ENCODE results near the gene ASXL3.

ASXL3 gene

DNA sequence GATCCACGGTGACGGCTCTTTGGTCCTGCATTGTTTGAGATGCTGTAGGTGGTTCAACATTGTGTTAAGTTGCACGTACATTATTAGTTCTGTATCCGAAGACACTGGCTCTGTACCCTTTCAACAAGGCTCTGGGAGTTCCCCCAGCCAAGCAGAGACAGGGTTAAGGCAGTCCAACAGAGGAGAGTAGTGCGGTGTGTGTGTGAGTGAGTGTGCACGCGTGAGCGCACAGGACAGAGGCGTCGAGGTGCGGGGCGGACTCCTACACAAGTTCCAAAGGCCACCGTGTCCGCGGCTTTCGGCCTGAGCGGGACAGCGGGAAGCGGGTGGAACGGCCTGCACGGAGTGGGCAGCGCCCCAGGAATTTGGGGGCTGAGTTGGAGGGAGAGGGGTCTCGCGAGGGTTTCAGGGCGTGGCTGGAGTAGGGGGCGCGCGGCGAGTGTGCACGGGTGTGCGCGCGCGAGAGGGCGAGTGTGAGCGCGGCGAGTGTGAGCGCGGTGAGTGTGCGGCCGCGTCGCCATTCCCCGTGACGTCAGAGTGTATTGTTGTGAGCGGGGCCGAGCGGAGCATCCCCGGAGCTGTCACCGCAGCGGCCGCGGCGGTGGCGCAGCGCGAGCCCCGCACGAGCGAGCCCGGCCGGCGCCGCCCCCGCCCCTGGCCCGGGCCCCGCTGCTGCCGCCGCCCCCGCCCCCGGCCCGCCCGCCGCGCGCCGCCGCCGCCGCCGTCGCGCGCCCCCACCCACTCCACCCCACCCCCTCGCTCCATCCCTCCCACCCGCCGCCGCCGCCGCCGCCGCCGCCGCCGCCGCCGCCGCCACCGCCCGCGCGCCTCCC, at the start of gene ASXL3:
ASXL3 (plus strand) TSS at position 535 of the 833 bp plus-strand sequence. CDS start 413 bp downstream, outside the sequence.
- peak; percentile 48 for DNase-seq (ENCODE audit: low spot score)

DNA sequence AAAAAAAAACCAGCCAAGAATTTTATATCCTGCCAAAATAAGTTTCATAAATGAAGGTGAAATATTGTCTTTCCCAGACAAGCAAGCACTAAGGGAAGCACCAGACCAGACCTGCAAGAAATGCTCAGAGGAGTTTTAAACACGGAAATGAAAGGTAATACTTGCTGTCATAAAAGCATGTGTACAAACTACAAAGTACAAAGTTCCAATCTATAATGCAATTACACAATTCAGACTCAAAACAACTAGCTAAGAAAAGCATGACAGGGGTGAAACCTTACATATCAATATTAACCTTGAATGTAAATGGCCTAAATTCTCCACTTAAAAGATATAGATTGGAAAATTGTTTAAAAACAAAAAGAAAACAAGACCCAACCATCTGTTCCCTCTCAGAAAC, 45.0 kb upstream of the ASXL3 start:
- DNase-seq (ENCODE audit: low spot score) = no peak

DNA sequence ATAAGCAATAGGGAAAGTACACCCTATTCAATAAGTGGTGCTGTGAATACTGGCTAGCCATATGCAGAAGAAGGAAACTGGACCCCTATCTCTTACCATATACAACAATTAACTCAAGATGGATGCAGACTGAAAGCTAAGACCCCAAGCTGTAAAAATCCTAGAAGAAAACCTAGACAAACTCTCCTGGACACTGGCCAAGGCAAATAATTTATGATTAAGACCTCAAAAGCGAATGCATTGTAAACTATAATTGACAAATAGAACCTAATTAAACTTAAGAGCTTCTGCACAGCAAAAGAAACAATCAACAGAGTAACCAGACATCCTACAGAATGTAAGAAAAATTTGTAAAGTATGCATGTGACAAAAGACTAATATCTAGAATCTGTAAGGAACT, 41.1 kb upstream of the ASXL3 start:
- no peak for DNase-seq (ENCODE audit: low spot score)

DNA sequence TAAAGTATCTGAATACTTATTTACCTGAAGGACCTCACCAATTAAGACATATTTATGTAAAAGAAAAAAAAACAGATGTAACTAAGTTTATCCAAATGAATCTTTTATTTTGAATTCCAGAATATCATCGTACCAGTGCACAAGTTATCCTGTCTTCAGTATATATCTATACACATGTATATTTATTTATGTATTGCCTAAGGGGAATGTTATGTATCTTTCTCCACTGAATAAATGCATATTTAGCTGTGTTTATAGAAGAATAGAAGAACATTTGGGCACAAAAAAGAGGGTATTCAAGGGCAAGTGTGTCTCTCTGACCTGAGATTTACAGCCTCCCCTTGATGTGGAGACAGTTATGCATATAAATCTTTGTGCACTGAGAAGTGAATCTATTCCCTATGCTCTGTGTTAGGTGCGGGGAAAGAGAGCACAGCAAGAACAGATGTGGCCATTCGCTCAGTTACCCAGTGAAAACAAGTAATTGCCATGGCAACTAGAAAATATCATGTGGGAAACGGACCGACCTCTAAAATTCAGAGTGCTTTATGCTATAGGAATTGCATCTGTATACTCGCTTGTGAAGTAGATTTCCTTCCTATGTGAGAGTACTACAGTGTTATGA, 39.5 kb upstream of the ASXL3 start:
- no peak for DNase-seq (ENCODE audit: low spot score)

DNA sequence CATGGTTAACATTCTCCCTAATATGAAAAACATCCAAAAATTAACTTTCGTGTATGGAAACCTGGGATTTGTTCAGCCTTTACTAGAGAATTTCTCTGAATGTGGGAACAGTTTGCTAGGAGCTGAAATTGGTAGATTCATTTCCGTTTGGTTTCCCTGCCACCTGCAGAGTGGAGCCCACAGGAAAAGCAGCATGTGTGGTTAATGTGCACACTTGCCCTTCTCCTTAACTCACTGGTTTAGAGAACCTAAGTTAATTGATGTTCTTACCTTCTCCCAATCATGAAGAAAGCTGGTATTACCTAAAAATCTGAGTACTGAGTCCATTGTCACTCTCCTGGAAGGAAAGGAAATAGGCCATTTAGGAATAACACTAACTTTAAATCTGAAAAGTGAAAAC, 37.6 kb upstream of the ASXL3 start:
- no peak for DNase-seq (ENCODE audit: low spot score)

DNA sequence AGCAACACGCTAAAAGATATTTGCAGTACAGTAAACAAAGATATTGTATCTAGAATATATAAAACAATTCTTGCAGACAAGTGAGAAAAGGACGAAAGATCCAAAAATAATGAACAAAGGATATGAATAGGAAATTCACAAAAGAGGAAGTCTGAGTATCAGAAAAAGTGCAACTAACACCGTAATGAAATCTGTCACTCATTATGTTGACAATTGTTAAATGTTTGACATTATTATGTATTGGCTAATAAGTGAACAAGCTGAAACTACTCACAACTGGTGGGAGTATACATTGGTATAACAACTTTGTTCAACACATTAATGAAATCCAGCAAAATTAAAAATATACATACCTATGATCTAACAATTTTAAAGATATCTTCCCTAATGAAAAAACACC, 36.7 kb upstream of the ASXL3 start:
- DNase-seq (ENCODE audit: low spot score) = no peak

DNA sequence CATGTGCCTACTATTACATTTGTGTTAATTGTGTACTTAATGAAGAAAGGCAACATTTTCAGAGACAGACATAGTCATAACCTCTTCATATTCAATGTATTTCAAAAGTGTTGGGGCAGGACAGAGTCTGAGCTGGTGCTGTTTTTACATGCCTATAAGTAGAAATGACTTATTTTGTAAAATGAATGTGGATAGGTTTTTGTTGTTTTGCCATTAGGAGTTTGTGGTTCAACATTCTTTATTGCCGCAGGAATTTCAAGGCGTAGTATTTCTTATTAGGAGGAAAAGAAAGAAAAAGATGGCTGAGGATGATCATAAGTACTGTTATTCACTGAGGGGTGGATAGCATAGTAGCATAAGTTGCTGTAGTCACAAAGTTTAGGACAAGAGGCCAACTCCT, 21.2 kb upstream of the ASXL3 start:
- DNase-seq (ENCODE audit: low spot score) = no peak

DNA sequence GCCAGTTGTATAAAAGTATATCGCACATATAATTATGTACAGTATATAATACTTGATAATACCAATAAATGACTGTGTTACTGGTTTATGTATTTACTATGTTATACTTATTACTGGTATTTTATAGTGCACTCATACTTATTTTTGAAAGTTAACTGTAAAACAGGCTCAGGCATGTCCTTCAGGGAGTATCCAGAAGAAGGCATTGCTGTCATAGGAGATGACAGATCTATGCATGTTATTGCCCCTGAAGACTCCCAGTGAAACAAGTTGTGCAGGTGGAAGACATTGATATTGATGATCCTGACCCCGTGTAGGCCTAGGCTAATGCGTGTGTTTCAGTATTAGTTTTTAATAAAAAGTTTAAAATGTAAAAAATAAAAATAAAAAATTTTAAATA, 20.3 kb upstream of the ASXL3 start:
- DNase-seq (ENCODE audit: low spot score) = no peak

DNA sequence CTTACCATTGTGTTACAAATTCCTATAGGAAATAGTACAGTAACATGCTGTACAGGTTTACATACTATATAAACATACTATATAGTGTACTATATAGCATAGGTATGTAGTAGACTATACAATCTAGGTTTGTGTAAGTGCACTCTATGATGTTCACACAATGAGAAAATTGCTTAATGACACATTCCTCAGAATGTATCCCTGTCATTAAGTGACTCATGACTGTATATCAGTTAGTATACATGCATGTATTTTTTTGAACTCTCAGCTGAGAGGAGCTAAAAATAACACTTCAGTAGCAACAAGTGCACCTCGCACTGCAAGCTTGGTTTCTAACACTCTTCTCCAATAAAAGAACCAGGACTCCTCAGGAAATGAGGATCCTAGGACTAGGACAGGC, 19.5 kb upstream of the ASXL3 start:
- DNase-seq (ENCODE audit: low spot score) = no peak

DNA sequence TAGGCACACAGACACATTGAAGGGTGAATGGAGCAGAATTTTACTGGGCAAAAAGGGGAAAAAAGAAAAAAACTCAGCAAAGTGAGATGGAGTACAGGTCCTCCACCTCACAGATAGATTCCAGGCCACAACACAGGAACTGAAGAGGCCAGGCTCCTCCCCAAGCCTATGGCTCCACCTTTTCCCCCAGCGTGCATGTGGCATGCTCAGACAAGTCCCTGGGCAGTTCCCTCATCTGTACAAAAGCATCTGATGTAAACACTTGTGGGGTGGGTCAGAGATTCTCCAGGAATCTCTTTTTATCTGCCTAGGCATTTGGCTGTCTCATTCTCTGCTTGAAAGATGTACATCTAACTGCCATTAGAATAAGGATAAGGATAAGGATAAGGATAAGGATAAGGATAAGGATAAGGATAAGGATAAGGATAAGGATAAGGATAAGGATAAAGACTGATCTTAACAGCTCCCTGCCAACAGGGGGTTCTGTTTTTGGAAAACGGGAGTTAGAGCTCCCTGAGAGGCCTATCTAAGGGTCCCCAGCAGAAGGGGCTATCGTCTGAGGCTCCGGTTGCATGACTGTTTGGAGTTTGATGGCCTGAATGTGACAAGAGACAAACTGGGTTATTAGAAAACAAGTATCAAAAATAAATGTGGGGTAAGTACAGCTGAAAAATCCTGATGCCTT, 17.2 kb upstream of the ASXL3 start:
- DNase-seq (ENCODE audit: low spot score) = no peak

DNA sequence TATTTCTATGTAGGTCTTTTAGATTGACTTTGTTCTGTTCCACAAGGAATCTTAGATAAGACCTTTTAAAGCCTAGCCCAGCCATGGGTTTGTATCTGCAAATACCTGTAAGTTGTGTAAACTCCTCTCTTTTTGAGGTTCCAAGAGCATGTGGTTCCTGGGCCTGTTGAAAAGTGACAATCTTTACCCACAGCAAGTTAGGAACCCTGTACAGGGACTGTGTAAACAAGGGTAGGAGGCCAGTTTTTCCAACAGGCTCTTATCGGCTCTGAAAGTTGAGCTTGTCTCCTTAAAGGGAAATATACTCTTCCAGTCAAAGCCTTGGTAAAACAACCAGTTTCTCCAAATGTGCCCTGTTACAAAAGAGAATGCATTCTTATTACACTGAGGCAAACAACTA, 15.3 kb upstream of the ASXL3 start:
- no peak for DNase-seq (ENCODE audit: low spot score)

DNA sequence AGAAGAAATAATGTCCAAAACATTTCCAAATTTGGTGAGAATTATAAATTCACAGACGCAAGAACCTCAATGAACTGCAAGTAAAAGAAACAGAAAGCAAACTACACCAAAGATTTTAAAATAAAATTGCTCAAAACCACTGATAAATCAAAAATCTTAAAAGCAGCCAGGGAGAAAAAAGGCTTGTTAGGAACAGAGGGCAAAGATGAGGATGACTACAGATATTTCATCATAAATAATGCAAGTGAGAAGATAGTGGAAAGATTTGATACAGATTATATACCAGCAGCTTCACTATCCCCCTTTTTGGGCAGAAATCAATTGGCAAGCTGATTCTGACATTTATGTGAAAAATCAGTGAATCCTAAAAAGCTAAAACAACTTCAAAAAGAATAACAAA, 10.3 kb upstream of the ASXL3 start:
- DNase-seq (ENCODE audit: low spot score) = no peak

DNA sequence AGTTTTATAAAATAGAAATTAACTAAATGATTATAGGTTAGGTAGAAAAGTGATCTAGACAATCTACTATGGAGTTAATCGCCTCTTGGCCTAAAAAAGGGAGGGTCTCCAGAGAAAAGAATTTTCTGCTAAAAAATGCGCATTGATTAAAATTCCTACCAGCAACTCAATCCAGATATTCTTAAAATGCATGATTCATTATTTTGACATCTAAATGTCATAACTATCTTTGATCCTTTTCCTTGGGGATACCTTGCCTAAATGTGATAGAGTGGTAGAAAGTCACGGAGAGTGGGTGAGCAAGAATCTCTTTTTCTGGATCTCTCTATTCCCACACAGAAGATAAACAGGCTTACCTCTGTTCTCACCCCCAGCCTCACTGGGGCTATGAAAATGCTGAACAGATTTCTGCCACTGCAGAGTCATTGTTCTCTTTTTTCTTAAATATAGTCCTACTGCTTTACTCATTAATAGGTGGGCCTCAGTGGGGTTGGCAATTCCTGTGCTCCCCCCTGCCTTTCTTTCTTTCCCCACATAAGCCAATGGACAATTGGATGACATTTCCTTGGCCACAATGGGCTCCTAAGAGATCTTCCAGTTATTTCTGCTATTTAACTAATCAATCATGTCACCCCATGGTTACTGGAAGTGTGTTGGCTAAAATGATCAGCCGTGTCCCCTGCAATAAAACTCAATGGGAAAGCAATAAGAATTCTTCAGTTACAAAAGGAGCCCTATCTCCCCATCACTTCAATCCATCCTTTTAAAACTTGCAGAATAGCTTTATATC, 5.8 kb upstream of the ASXL3 start:
- DNase-seq (ENCODE audit: low spot score) = no peak

DNA sequence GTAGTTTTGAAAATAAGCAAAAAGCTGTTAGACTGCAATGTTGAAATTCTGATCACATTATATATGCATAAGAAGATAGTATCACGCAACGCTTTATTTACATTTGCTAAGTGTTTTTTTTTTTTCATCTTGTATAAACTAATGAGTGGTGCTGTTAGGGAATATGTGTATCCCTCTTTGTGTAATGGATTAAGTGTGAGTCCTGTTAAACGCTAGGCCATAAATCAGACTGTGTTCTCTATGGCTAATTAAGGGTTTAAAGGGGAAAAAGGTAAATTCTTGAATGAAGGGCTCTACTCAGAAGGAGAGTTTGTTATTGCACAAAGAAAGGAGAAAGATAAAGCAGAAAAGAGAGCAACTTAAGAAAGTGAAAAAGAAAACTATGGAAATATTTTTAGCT, 4.8 kb upstream of the ASXL3 start:
- DNase-seq (ENCODE audit: low spot score) = no peak

DNA sequence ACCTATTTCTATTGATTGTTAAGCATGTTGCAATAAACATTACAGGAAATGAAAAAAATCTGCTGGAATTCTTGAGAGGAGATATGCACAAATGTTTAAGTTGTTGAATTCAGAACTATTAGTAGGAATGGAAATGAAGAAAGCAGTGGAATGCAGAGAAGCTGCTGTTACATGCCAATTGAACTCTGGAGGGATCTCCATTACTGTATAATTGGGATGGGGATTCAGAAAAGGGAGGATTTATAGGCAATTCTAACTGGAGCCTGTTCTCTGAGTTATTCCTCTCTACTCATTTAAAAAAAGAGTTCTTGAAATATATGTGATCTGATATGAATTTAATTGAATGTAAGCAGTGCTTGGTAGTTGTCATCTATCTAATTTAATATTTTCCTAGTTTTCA, 2.6 kb upstream of the ASXL3 start:
- no peak for DNase-seq (ENCODE audit: low spot score)

DNA sequence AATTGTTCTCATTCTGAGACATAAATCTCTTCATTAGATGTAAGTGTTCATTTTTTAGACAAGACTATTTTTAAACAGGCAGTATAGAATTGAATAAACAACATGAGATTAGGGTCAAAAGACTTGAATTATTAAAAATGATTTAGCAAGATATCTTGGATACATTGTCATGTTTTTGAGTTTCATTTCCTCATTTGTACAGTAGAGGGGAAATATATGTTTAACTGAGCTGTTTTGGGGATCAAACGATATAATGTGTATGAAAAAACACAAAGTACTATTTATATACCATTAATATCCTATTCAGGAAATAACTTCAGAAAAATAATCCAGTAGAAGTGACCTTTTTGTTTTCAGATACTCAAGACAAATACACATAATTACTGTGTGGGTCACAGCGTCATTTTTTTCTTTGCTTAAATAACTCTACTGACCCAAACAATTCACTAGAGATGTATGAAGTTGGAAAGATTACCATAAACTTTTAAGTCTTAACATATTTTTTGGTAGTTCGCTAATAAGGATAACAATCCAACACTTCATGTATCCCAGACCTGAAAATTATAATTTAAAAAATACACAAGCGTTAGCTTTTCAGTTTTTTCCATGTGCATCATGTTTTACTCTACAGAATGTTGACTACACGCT, 896 bp upstream of the ASXL3 start:
- DNase-seq (ENCODE audit: low spot score) = no peak

DNA sequence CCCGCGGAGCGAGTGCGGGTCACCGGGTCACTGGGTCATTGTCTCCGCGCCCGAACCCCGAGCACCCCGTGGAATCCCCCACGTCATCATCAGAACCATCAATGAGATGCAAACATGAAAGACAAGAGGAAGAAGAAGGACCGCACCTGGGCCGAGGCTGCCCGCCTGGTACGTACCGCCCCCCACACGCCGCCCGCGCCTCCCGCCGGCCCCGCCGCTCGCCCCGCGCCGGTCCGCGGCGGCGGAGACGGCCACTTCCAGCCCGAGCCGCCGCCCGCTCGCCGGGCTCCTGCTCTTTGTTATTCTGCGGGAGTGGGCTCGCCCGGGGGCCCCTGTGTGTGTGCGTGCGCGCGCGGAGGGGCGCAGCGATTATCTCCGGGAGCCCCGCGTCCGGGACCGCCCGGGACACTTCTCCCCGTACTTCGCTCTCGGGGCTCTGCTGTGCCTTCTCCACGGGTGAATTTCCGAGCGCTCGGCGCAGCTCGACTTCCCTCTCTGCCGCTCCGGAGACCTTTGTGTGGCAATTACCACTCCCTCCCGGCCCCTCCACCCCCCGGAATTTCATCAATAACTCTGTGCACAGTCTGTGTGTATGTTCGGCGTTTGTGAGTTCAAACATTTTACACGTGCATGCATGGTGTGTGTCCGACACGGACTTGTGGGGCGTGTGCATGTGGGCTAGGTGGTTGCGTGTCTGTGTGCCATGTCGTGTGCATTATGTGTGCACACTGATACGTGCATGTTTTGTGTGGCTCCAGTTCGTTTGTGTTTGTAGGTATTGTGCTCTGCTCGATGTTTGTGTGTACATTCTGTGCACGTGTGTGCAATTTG, 714 bp downstream of the ASXL3 start:
- peak; percentile 16 for DNase-seq (ENCODE audit: low spot score)

DNA sequence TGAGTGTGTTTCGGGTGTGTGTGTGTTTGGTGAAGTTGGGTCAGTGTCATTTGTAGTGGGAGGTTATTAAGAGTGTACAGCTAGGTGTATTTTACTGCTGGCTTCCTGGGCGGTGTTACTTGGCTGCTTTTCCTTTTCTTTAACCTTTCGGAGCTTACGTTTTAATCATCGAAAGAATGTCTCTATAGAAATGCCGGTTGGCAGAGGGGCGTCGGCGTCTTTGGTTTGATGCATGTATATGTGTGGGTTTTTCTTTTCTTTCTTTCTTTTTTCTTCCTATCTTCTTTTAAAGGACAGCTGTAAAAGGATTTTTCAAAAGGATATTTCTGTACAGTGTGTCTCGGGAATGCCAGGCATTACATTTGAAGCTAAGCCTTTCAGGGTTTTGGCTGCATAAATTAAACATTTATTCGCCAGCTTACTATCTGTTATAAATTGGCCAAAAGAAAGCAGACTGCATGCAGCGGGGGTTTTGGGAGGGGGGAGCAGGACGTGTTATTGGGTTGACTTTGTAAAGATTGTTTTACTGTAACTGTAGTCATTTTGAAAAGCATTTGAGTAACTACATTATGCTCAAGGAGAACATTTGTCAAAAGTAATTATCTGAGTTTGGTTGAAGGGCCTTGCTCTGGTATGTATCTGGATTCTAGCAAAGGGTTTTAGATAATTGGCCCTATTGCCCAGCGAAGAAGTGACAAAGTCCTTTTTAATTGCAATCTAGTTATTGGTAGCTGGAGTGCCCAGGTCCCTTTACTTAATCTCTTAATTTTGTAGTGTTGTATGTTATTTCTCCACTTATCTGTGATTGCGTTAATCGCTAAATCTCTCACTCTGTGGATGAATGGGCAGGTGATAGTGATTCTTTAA, 1.6 kb downstream of the ASXL3 start:
- no peak for DNase-seq (ENCODE audit: low spot score)

DNA sequence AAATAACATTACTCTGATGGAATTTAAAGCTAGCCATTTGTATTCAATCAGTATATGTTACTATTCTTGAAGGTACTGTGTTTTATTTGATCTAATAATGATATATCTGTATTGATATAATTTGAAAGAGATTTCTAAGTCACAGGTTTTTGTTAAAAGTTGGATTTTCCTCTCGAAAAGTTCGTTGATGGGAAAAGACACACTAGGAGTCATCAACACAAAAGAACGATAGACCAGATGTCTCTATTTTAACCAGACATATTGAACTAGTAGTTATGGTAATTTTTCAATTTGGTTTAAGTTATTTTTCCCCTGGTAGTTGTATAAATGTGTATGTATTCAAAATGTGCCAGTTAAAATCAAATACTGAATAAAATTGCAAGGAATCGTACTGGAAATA, 2.5 kb downstream of the ASXL3 start:
- DNase-seq (ENCODE audit: low spot score) = no peak

DNA sequence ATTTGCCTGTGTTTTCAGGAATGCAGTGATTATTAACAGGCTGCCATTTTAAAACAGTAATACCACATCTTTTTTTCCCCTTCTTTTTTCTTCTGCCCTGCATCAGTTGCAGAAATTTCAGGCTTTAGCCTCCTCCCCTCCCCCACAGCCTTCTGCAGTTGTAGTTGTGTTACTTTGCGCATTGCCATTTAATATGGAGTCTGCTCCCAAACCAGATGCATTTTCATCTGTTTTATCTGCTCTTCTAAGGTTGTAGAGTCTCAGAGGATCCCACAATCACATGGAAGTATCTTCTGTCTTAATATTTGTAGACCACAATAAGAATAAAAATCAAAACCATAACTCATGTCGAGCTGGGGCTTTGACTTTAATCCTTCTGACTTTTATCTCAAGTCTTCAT, 3.8 kb downstream of the ASXL3 start:
- DNase-seq (ENCODE audit: low spot score) = no peak
